Natural killer cell (primary cell): ENCODE measurements around the gene CCDC88C. TPM values are rescaled to one million over a fixed set of nuclear protein-coding genes. Genes with fewer than 3 reads are reported as not detected.
A peak's percentile ranks its signal among the peaks of the same experiment; 100 is the strongest.

Experiments
- ATAC-seq, 3 donors: fragments of 150-1000 bp in 2 of 3; fragments of 200-7000 bp in 1 of 3; cut with Tn5 transposase; 1 replicate in 1 of 3; 2 replicates in 2 of 3; pipeline ENCODE4 v1.10.0; 2021; ENCODE audit warnings: mild to moderate bottlenecking in 2 of 3, moderate library complexity in 2 of 3
- DNase-seq, 2 donors: peaks; one replicate each; pipeline versions ENCODE4 v3.0.0 to v3.0.0-alpha.2; 2013 to 2021; ENCODE audit warnings: mixed read lengths in 1 of 2
- H3K27ac ChIP-seq: one replicate; pipeline ENCODE4 v1.5.1; 2013; ENCODE audit warnings: mild to moderate bottlenecking, low read length
- H3K27me3 ChIP-seq: one replicate; pipeline ENCODE4 v1.6.1; 2013; ENCODE audit warnings: low read length; ENCODE audit not compliant: control insufficient read depth, insufficient read depth
- H3K36me3 ChIP-seq: one replicate; pipeline ENCODE4 v1.6.1; 2013; ENCODE audit warnings: low read length; ENCODE audit not compliant: control insufficient read depth, insufficient read depth
- H3K4me1 ChIP-seq: one replicate; pipeline ENCODE4 v1.6.1; 2013; ENCODE audit warnings: low read length; ENCODE audit not compliant: control insufficient read depth, insufficient read depth
- H3K4me3 ChIP-seq: one replicate; pipeline ENCODE4 v1.5.1; 2013; ENCODE audit warnings: low read length
- H3K9me3 ChIP-seq: one replicate; pipeline ENCODE4 v1.6.1; 2013; ENCODE audit warnings: low read length; ENCODE audit not compliant: control insufficient read depth, insufficient read depth
- H3K27ac Mint-ChIP-seq, 2 donors: one replicate each; pipeline ENCODE4 v1.8.0; 2022; ENCODE audit warnings: mild to moderate bottlenecking in 2 of 2, mixed read lengths in 2 of 2, moderate library complexity in 1 of 2
- H3K27me3 Mint-ChIP-seq, 2 donors: one replicate each; pipeline ENCODE4 v1.8.0; 2022; ENCODE audit warnings: low read depth in 2 of 2, mixed read lengths in 2 of 2
- H3K36me3 Mint-ChIP-seq: one replicate; pipeline ENCODE4 v1.8.0; 2022; ENCODE audit warnings: mixed read lengths
- H3K4me1 Mint-ChIP-seq, 2 donors: one replicate each; pipeline ENCODE4 v1.8.0; 2022; ENCODE audit warnings: mixed read lengths in 2 of 2
- H3K4me3 Mint-ChIP-seq: one replicate; pipeline ENCODE4 v1.8.0; 2022; ENCODE audit warnings: mild to moderate bottlenecking, moderate library complexity, mixed read lengths
- H3K9me3 Mint-ChIP-seq, 2 donors: one replicate each; pipeline ENCODE4 v1.8.0; 2022; ENCODE audit warnings: mixed read lengths in 2 of 2
- WGBS: methylation state at CpG from one replicate; pipeline ENCODE4 v1.1.7; 2013; ENCODE audit warnings: missing lambda C conversion rate; ENCODE audit not compliant: insufficient coverage; 5-methylcytosine and 5-hydroxymethylcytosine counted together
- intact Hi-C: fragments of 100-400 bp; cut with micrococcal nuclease; formaldehyde crosslinking; loops from one replicate; pipeline ENCODE4 v1.14.2; 2022
- total RNA-seq, 4 donors: library from RNA; stranded (reverse); fragments of 120-200 nt in 1 of 4; gene quantifications; one replicate each; pipeline versions ENCODE4 v1.2.3 to v1.2.4, GENCODE V29; 2013 to 2022
- TF ChIP-seq, protein P1 (sequence below): fragments of 200-600 bp; IDR thresholded peaks from one replicate; pipeline ENCODE4 v1.8.0; 2022; ENCODE audit warnings: antibody characterized with exemption

The CCDC88C gene
- total RNA-seq, 3 donors from 2014 or later (not counting 1 experiment from before 2014, with no cell fraction given) = 432 to 516 (median 438) TPM

DNA sequence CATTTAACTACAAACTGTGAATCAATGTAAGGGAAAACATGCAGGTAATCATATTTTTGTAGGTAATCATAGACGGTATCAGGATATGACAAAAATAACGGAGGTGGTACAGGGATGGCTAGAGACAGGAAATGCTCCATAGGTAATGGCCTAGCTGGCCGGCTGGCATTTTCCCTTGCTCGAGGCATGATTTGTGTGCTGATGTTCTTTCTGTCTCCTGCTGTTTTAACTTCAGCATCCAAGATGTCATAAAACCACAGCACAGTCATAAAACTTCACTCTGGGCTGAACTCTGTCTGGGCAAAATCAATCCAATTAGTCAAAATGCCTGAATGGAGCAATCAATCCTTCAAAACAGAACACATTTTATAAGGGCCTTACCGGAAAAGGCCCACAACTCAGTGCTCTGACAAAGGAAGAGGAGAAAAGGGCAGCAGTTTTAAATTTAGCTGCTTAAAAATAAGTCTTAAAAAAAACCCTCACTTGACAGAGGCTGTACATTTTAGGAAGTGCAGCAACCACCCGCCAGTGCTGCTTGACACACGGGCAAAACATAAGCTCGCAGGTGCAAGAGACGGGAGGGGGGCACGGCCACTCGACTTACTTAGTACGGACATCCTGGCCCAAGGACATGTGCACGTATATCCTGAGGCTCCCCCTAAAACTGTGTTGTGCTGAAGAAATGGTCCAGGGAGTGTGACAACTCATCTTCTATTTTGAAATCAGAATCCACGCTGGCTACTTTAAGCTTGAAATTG lies 132.7 kb downstream of the CCDC88C start:
- WGBS = 48% methylated on average over 13 of the region's 14 CpGs
- H3K27ac ChIP-seq = peak overlapping the region; percentile 8
- H3K4me3 ChIP-seq = no peak overlapping the region
- TF ChIP-seq, protein P1, sequence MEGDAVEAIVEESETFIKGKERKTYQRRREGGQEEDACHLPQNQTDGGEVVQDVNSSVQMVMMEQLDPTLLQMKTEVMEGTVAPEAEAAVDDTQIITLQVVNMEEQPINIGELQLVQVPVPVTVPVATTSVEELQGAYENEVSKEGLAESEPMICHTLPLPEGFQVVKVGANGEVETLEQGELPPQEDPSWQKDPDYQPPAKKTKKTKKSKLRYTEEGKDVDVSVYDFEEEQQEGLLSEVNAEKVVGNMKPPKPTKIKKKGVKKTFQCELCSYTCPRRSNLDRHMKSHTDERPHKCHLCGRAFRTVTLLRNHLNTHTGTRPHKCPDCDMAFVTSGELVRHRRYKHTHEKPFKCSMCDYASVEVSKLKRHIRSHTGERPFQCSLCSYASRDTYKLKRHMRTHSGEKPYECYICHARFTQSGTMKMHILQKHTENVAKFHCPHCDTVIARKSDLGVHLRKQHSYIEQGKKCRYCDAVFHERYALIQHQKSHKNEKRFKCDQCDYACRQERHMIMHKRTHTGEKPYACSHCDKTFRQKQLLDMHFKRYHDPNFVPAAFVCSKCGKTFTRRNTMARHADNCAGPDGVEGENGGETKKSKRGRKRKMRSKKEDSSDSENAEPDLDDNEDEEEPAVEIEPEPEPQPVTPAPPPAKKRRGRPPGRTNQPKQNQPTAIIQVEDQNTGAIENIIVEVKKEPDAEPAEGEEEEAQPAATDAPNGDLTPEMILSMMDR = no peak
- Mint-ChIP-seq H3K4me3 (peak overlapping the region; percentile 39), H3K36me3 (peaks cover 37% of the 10 kb centered on the region), H3K27ac (peak overlapping the region; percentile 83 to 93), H3K9me3 (no peaks in the 10 kb centered on the region), H3K4me1 (peaks cover 33 to 36% of the 10 kb centered on the region in 2 donors), H3K27me3 (no peaks in the 10 kb centered on the region)
- H3K4me1 ChIP-seq = peaks cover 20% of the 10 kb centered on the region
- peaks cover 94% of the 10 kb centered on the region for H3K36me3 ChIP-seq
- ATAC-seq = no peak
- intact Hi-C loops = no loop called here
- DNase-seq = no peak
- no peaks in the 10 kb centered on the region for H3K27me3 ChIP-seq
- H3K9me3 ChIP-seq = no peaks in the 10 kb centered on the region

DNA sequence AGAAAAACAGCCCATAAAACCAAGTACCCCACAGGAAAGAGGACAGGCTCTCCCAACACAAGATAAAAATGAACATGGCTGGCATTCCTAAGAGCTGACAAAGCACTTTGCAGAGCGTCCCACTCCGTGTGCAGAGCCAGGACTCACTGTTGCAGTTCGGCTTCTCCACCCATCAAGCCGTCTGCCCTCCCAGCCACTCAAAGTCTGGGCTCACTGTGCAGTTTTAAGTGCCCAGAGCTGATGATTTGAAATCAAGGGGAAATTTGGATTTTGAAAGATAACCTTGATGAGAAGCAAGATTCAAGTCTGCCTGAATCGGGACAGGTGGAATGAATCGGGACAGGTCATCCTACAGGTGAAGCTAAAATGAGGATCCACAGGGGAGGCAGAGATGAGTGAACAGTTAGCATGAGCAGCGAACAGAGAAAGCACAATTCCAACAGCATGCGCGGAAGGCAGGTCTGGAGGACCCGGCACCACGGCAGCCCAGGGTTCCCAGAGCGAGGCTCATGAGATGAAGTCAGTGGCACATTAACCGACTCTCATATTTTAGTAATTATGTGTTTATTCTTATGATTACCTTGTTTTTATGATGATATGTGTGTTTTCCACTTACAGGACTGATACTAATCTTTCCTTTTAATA lies 133.4 kb downstream of the CCDC88C start:
- H3K4me3 Mint-ChIP-seq = no peak overlapping the region
- H3K4me1 Mint-ChIP-seq = peaks cover 33 to 36% of the 10 kb centered on the region in 2 donors
- TF ChIP-seq, protein P1 = no peak
- H3K27me3 Mint-ChIP-seq = no peaks in the 10 kb centered on the region
- H3K4me3 ChIP-seq = no peak overlapping the region
- DNase-seq = no peak
- H3K27ac Mint-ChIP-seq = peak overlapping the region; percentile 83 to 93
- H3K27me3 ChIP-seq = no peaks in the 10 kb centered on the region
- no peaks in the 10 kb centered on the region for H3K9me3 Mint-ChIP-seq
- H3K36me3 ChIP-seq = peaks cover 96% of the 10 kb centered on the region
- no peaks in the 10 kb centered on the region for H3K9me3 ChIP-seq
- no peak for ATAC-seq
- H3K27ac ChIP-seq = no peak overlapping the region
- H3K36me3 Mint-ChIP-seq = peaks cover 37% of the 10 kb centered on the region
- intact Hi-C loops = no loop called here
- WGBS = 96% methylated on average over 13 of the region's 13 CpGs
- peaks cover 22% of the 10 kb centered on the region for H3K4me1 ChIP-seq

DNA sequence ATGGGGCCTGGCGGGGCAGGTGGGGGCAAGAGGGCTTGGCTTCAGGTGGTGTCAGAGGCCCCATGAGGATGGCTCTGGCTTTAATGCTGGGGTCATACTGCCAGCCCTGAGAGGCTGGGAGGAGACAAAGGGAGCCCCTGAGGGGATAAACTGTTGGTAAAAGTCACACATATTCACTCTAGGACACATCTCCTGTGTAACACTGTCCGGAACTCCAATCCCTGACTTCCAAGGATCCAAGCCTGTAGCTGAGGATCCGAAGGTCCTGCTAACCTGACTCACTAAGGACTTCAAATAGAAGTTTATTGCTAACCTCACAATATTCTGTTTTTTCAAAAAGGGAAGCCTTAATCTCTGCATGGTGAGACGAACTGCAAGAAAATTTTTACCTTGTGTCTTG lies 134.0 kb downstream of the CCDC88C start:
- H3K27ac ChIP-seq = peak overlapping the region; percentile 67
- no peak overlapping the region for H3K4me3 Mint-ChIP-seq
- no peaks in the 10 kb centered on the region for H3K27me3 ChIP-seq
- no peaks in the 10 kb centered on the region for H3K9me3 ChIP-seq
- ATAC-seq (peak in 1 of 3 donors; percentile 4), DNase-seq (no peak)
- peaks cover 33 to 36% of the 10 kb centered on the region in 2 donors for H3K4me1 Mint-ChIP-seq
- H3K27ac Mint-ChIP-seq = peak overlapping the region; percentile 83 to 93
- H3K4me1 ChIP-seq = peaks cover 26% of the 10 kb centered on the region
- H3K36me3 Mint-ChIP-seq = peaks cover 37% of the 10 kb centered on the region
- no peak overlapping the region for H3K4me3 ChIP-seq
- peaks cover 97% of the 10 kb centered on the region for H3K36me3 ChIP-seq
- TF ChIP-seq, protein P1 = no peak
- no peaks in the 10 kb centered on the region for H3K9me3 Mint-ChIP-seq
- H3K27me3 Mint-ChIP-seq = no peaks in the 10 kb centered on the region
- intact Hi-C loops = loop anchor here (2.0 kb wide), 1 partner anchor 55 kb away; no protein-coding TSS in a partner anchor
- 84% methylated on average over 4 of the region's 4 CpGs for WGBS
